K562 (cell line): ENCODE measurements around the gene MKLN1. TPM values are rescaled to one million over a fixed set of nuclear protein-coding genes. Genes with fewer than 3 reads are reported as not detected.

Source experiments
- ATAC-seq: fragments of 200-7000 bp; cut with Tn5 transposase; 3 replicates; pipeline ENCODE4 v1.9.1; 2020; ENCODE audit warnings: moderate library complexity
- BruUV-seq: library from RNA; stranded (reverse); fragments of 400-500 nt; replicated peaks from 2 replicates; lab custom pipeline; 2021; lab: Mats Ljungman, UMichigan
- CTCF ChIA-PET: fragments of 300-600 bp; formaldehyde crosslinking; extraction: SDS; loops from one replicate; lab custom pipeline; 2021; ENCODE audit warnings: low intra/inter-chr PET ratio; lab: Yijun Ruan, JAX
- POLR2A ChIA-PET: fragments of 300-600, 350-650 bp; sonication (Branson Sonifier 250); formaldehyde crosslinking; extraction: SDS; loops from one replicate; lab custom pipeline; 2021; ENCODE audit warnings: antibody characterized with exemption, inconsistent platforms; lab: Yijun Ruan, JAX
- DNase-seq, 4 experiments: peaks; one replicate each; pipeline versions ENCODE4 v3.0.0 to v3.0.0-alpha.2; 2011 to 2018; ENCODE audit warnings: low spot score in 3 of 4, mixed read lengths in 3 of 4; ENCODE audit errors: extremely low read depth in 1 of 4
- FAIRE-seq: peaks from 2 replicates; lab custom pipeline; 2011; peaks lifted over from hg19 to GRCh38; lab: Jason Lieb, UNC
- H2AFZ ChIP-seq: 2 replicates; pipeline ENCODE4 v1.6.0; 2011; ENCODE audit warnings: low read depth, low read length, control low read depth, inconsistent platforms
- H3K27ac ChIP-seq: fragments of 200-600 bp; 3 replicates; pipeline ENCODE4 v1.8.0; 2011; ENCODE audit warnings: low read depth, mild to moderate bottlenecking, control low read depth, inconsistent platforms, low read length, moderate library complexity, mixed read lengths; ENCODE audit errors: extremely low read depth
- H3K27me3 ChIP-seq, 2 experiments: fragments of 300-600 bp in 1 of 2; 2 replicates in 1 of 2; 3 replicates in 1 of 2; pipeline versions ENCODE4 v1.6.0 to v1.8.0; 2011; ENCODE audit warnings: inconsistent platforms in 2 of 2, low read length in 2 of 2, mild to moderate bottlenecking in 1 of 2, mixed read lengths in 1 of 2, moderate library complexity in 1 of 2; ENCODE audit not compliant: control insufficient read depth in 2 of 2, insufficient read depth in 2 of 2
- H3K36me3 ChIP-seq: fragments of 300-600 bp; 3 replicates; pipeline ENCODE4 v1.8.0; 2011; ENCODE audit warnings: mild to moderate bottlenecking, low read length, inconsistent platforms; ENCODE audit not compliant: control insufficient read depth, insufficient read depth
- H3K4me1 ChIP-seq, 2 experiments: fragments of 200-600 bp in 1 of 2; replicated peaks in 1 of 2; 2 replicates in 1 of 2; 3 replicates in 1 of 2; pipeline versions ENCODE4 v1.5.1 to v1.8.0; 2011; ENCODE audit warnings: inconsistent platforms in 2 of 2, low read length in 2 of 2, mild to moderate bottlenecking in 1 of 2, mixed read lengths in 1 of 2, moderate library complexity in 1 of 2; ENCODE audit not compliant: control insufficient read depth in 2 of 2, insufficient read depth in 2 of 2
- H3K4me2 ChIP-seq: 2 replicates; pipeline ENCODE4 v1.6.1; 2011; ENCODE audit warnings: low read length, control low read depth, inconsistent platforms, mixed read lengths; ENCODE audit not compliant: insufficient read depth
- H3K4me3 ChIP-seq: fragments of 200-600 bp; sonication (generic), shearing (Covaris generic); 2 replicates; pipeline ENCODE4 v1.5.1; 2016; ENCODE audit warnings: control low read depth, inconsistent platforms
- H3K79me2 ChIP-seq: fragments of 200-600 bp; 3 replicates; pipeline ENCODE4 v1.8.0; 2011; ENCODE audit warnings: low read length, inconsistent platforms; ENCODE audit not compliant: control insufficient read depth, insufficient read depth
- H3K9ac ChIP-seq, 2 experiments: 2 replicates each; pipeline versions ENCODE4 v1.6.0 to v1.6.1; 2011; ENCODE audit warnings: low read depth in 2 of 2, low read length in 2 of 2, control low read depth in 1 of 2, inconsistent platforms in 1 of 2, mild to moderate bottlenecking in 1 of 2, mixed read lengths in 1 of 2; ENCODE audit not compliant: insufficient read depth in 1 of 2
- H3K9me1 ChIP-seq: one replicate; pipeline ENCODE4 v1.6.0; 2011; ENCODE audit warnings: inconsistent platforms, mild to moderate bottlenecking, low read length, moderate library complexity; ENCODE audit not compliant: control insufficient read depth, insufficient read depth
- H3K9me3 ChIP-seq: replicated peaks from 2 replicates; pipeline ENCODE4 v1.5.1; 2011; ENCODE audit warnings: low read depth, low read length, inconsistent platforms; ENCODE audit not compliant: control insufficient read depth, insufficient read depth
- H4K20me1 ChIP-seq: replicated peaks from 2 replicates; pipeline ENCODE4 v1.6.1; 2011; ENCODE audit warnings: low read length, inconsistent platforms, mixed read lengths; ENCODE audit not compliant: control insufficient read depth, insufficient read depth
- CREB3L1 ChIP-seq: fragments of 450-650 bp; IDR thresholded peaks from 2 replicates; pipeline ENCODE4 v1.6.1; 2014; ENCODE audit warnings: low read depth, mild to moderate bottlenecking, moderate library complexity, borderline replicate concordance
- DPF2 ChIP-seq: fragments of 450-650 bp; IDR thresholded peaks from 2 replicates; pipeline ENCODE4 v1.6.1; 2016
- EGR1 ChIP-seq: fragments of 450-650 bp; conservative IDR thresholded peaks from 2 replicates; pipeline ENCODE4 v1.6.1; 2017; ENCODE audit warnings: mild to moderate bottlenecking
- FOXA1 ChIP-seq: fragments of 450-650 bp; IDR thresholded peaks from 2 replicates; pipeline ENCODE4 v1.6.1; 2016; ENCODE audit warnings: mild to moderate bottlenecking, borderline replicate concordance
- HES1 ChIP-seq: fragments of 450-650 bp; IDR thresholded peaks from 2 replicates; pipeline ENCODE4 v1.6.1; 2016; ENCODE audit warnings: low read depth, mild to moderate bottlenecking, moderate library complexity
- NEUROD1 ChIP-seq: fragments of 150-350 bp; IDR thresholded peaks from 2 replicates; pipeline ENCODE4 v1.6.1; 2014; ENCODE audit warnings: borderline replicate concordance, low read length, low read depth; ENCODE audit not compliant: partially characterized antibody
- WGBS: fragments of 100-300 bp; shearing (Covaris generic); methylation state at CpG from one replicate; pipeline ENCODE4 v1.1.6; 2016; ENCODE audit warnings: low coverage, mixed read lengths; ENCODE audit not compliant: insufficient coverage; ENCODE audit errors: missing lambda C conversion rate; 5-methylcytosine and 5-hydroxymethylcytosine counted together
- in situ Hi-C: fragments of 300-500 bp; cut with MboI; formaldehyde crosslinking; loops from 4 replicates; pipeline ENCODE4 v1.15.0; 2018; ENCODE audit warnings: inconsistent platforms, mixed read lengths
- intact Hi-C: fragments of 100-400 bp; cut with micrococcal nuclease; formaldehyde crosslinking; loops from 2 replicates; pipeline ENCODE4 v1.14.2; 2022
- polyA plus RNA-seq, 8 experiments: library from polyadenylated mRNA; depleted of rRNA in 4 of 8; stranded (reverse) in 5 of 8; unstranded in 3 of 8; fragments of >200 nt; fragmentation: Nextera tagmentation in 2 of 8; fragmentation: Illumina TruSeq in 1 of 8; extraction: Ambion mirVana in 2 of 8; extraction: Trizol in 1 of 8; gene quantifications; 2 replicates each; pipeline versions ENCODE4 v1.2.1 to v1.2.3, GENCODE V29; 2011 to 2014; ENCODE audit warnings: inconsistent platforms in 1 of 8, missing spikeins in 1 of 8
- total RNA-seq, 7 experiments: library from RNA; depleted of rRNA in 6 of 7; stranded (reverse); fragments of >200 nt in 6 of 7; fragmentation: Illumina TruSeq in 2 of 7; extraction: Trizol in 2 of 7; gene quantifications; 2 replicates each; pipeline versions ENCODE4 v1.2.1 to v1.2.3, GENCODE V29; 2011 to 2021; ENCODE audit warnings: low replicate concordance in 1 of 7
- TF ChIP-seq, protein P1 (sequence below): sonication (generic); formaldehyde crosslinking; IDR thresholded peaks from 2 replicates; pipeline ENCODE4 v1.8.0; 2022; ENCODE audit warnings: mild to moderate bottlenecking, missing genetic modification reagents
- TF ChIP-seq, protein P2 (sequence below): fragments of 250-450 bp; sonication (Bioruptor Pico); IDR thresholded peaks from 2 replicates; pipeline ENCODE4 v1.8.0; 2021; ENCODE audit warnings: moderate library complexity, mild to moderate bottlenecking, inconsistent platforms

Gene MKLN1
- total and polyA plus RNA-seq, 9 of the 15 experiments (the other 6 are each of a cell fraction or from before 2014, with no cell fraction given), result 18.6 to 80.4 (median 56.0) TPM

- no peak overlapping the region for H3K27ac ChIP-seq
- H3K9ac ChIP-seq, result no peak overlapping the region
- no peak overlapping the region for H2AFZ ChIP-seq
- H3K9me1 ChIP-seq, result peaks cover 4% of the 10 kb centered on the region
- no peak for ATAC-seq
- in situ Hi-C loops (loop anchor here (10.0 kb wide), 1 partner anchor 627 kb away; no protein-coding TSS in a partner anchor), intact Hi-C loops (loop anchor here (2.0 to 10.0 kb wide), 3 partner anchors 445 to 615 kb away; no protein-coding TSS in a partner anchor)
- FAIRE-seq, result no peak
- no peak for DNase-seq
- H3K27me3 ChIP-seq, result peaks cover 37 to 47% of the 10 kb centered on the region in 2 experiments
- BruUV-seq, result no TSS peak
- peaks cover 3 to 4% of the 10 kb centered on the region in 2 experiments; a peak in 3 of 5 replicates for H3K4me1 ChIP-seq
- H4K20me1 ChIP-seq, result peaks cover 21% of the 10 kb centered on the region
- 9% methylated on average over 15 of the region's 15 CpGs for WGBS
- no peak overlapping the region for H3K4me2 ChIP-seq
- H3K79me2 ChIP-seq, result no peaks in the 10 kb centered on the region
- no peak overlapping the region for H3K4me3 ChIP-seq
- H3K36me3 ChIP-seq, result no peaks in the 10 kb centered on the region
- POLR2A ChIA-PET, result interaction anchor here (0.6 to 1.8 kb wide), 3 partner anchors 11 to 458 kb away, joined by 3 to 7 read pairs (median 7); no protein-coding TSS in a partner anchor
- CTCF ChIA-PET, result interaction anchor here (0.6 kb wide), 2 partner anchors 44 to 1063 kb away, joined by 3 to 4 read pairs; no protein-coding TSS in a partner anchor
- H3K9me3 ChIP-seq, result no peaks in the 10 kb centered on the region
- TF ChIP-seq CREB3L1, result no peak
- TF ChIP-seq NEUROD1, result no peak
- TF ChIP-seq FOXA1, result no peak
- TF ChIP-seq, protein P1, sequence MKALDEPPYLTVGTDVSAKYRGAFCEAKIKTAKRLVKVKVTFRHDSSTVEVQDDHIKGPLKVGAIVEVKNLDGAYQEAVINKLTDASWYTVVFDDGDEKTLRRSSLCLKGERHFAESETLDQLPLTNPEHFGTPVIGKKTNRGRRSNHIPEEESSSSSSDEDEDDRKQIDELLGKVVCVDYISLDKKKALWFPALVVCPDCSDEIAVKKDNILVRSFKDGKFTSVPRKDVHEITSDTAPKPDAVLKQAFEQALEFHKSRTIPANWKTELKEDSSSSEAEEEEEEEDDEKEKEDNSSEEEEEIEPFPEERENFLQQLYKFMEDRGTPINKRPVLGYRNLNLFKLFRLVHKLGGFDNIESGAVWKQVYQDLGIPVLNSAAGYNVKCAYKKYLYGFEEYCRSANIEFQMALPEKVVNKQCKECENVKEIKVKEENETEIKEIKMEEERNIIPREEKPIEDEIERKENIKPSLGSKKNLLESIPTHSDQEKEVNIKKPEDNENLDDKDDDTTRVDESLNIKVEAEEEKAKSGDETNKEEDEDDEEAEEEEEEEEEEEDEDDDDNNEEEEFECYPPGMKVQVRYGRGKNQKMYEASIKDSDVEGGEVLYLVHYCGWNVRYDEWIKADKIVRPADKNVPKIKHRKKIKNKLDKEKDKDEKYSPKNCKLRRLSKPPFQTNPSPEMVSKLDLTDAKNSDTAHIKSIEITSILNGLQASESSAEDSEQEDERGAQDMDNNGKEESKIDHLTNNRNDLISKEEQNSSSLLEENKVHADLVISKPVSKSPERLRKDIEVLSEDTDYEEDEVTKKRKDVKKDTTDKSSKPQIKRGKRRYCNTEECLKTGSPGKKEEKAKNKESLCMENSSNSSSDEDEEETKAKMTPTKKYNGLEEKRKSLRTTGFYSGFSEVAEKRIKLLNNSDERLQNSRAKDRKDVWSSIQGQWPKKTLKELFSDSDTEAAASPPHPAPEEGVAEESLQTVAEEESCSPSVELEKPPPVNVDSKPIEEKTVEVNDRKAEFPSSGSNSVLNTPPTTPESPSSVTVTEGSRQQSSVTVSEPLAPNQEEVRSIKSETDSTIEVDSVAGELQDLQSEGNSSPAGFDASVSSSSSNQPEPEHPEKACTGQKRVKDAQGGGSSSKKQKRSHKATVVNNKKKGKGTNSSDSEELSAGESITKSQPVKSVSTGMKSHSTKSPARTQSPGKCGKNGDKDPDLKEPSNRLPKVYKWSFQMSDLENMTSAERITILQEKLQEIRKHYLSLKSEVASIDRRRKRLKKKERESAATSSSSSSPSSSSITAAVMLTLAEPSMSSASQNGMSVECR (CRISPR knock-in tag), result no peak
- TF ChIP-seq EGR1, result no peak
- TF ChIP-seq, protein P2, sequence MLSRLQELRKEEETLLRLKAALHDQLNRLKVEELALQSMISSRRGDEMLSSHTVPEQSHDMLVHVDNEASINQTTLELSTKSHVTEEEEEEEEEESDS, result no peak
- TF ChIP-seq DPF2, result no peak
- no peak for TF ChIP-seq HES1
Measured at GRCh38 chr7:131511774-131512535, 184.3 kb downstream of the MKLN1 start.
